PC-3 (cell line): ENCODE results near the gene RNASET2. TPM values are rescaled to one million over a fixed set of nuclear protein-coding genes. Genes with fewer than 3 reads are reported as not detected.

ENCODE experiments used
- ATAC-seq: fragments of 200-7000 bp; cut with Tn5 transposase; 2 replicates; pipeline ENCODE4 v1.9.1; 2020; ENCODE audit warnings: mild to moderate bottlenecking, moderate library complexity
- BruUV-seq: library from RNA; stranded (reverse); fragments of 400-500 nt; replicated peaks from 2 replicates; lab custom pipeline; 2021; lab: Mats Ljungman, UMichigan
- CTCF ChIA-PET: fragments of 300-600 bp; sonication (Branson Sonifier 250); formaldehyde crosslinking; loops from one replicate; lab custom pipeline; 2022; ENCODE audit warnings: antibody characterized with exemption; lab: Charles Lee
- POLR2A ChIA-PET: fragments of 300-600 bp; sonication (Branson Sonifier 250); formaldehyde crosslinking; loops from one replicate; lab custom pipeline; 2022; ENCODE audit warnings: antibody characterized with exemption; ENCODE audit not compliant: unreplicated experiment; lab: Charles Lee
- DNase-seq: peaks from one replicate; pipeline ENCODE4 v3.0.0-alpha.2; 2015
- H2AFZ ChIP-seq: fragments of 300-600 bp; sonication (generic); 2 replicates; pipeline ENCODE4 v1.6.0; 2016; ENCODE audit warnings: antibody characterized with exemption, low read length
- H3F3A ChIP-seq: fragments of 300-600 bp; sonication (generic); one replicate; pipeline ENCODE4 v1.6.0; 2017; ENCODE audit warnings: antibody characterized with exemption, low read length, control low read depth, mild to moderate bottlenecking; ENCODE audit not compliant: unreplicated experiment
- H3K27ac ChIP-seq: fragments of 300-600 bp; sonication (generic); 2 replicates; pipeline ENCODE4 v1.5.1; 2016; ENCODE audit warnings: mild to moderate bottlenecking, low read length
- H3K27me3 ChIP-seq: fragments of 300-600 bp; sonication (generic); 2 replicates; pipeline ENCODE4 v1.6.1; 2016; ENCODE audit warnings: low read length, mixed read lengths
- H3K36me3 ChIP-seq: fragments of 300-600 bp; sonication (generic); 2 replicates; pipeline ENCODE4 v1.6.1; 2016; ENCODE audit warnings: low read depth, mixed run types, low read length, mixed read lengths
- H3K4me1 ChIP-seq: fragments of 300-600 bp; sonication (generic); 2 replicates; pipeline ENCODE4 v1.5.1; 2016; ENCODE audit warnings: low read length; ENCODE audit not compliant: insufficient read depth
- H3K4me2 ChIP-seq: fragments of 300-600 bp; sonication (generic); 2 replicates; pipeline ENCODE4 v1.6.0; 2016; ENCODE audit warnings: low read length
- H3K4me3 ChIP-seq: fragments of 300-600 bp; sonication (generic); 2 replicates; pipeline ENCODE4 v1.5.1; 2016; ENCODE audit warnings: mild to moderate bottlenecking, low read length, mixed read lengths
- H3K79me2 ChIP-seq: fragments of 300-600 bp; sonication (generic); 2 replicates; pipeline ENCODE4 v1.6.1; 2017; ENCODE audit warnings: low read length, mixed read lengths
- H3K9ac ChIP-seq: fragments of 300-600 bp; sonication (generic); 2 replicates; pipeline ENCODE4 v1.6.0; 2016; ENCODE audit warnings: mild to moderate bottlenecking, low read length
- H3K9me2 ChIP-seq: fragments of 300-600 bp; sonication (generic); replicated peaks from 2 replicates; pipeline ENCODE4 v1.6.1; 2016; ENCODE audit warnings: mixed run types, low read length, mixed read lengths
- H3K9me3 ChIP-seq: fragments of 300-600 bp; sonication (generic); 2 replicates; pipeline ENCODE4 v1.6.1; 2016; ENCODE audit warnings: low read length, mixed read lengths
- H4K20me1 ChIP-seq: fragments of 300-600 bp; sonication (generic); 2 replicates; pipeline ENCODE4 v1.6.1; 2016; ENCODE audit warnings: low read length, mixed read lengths
- CTCF ChIP-seq: fragments of 300-600 bp; sonication (generic); conservative IDR thresholded peaks from 2 replicates; pipeline ENCODE4 v1.5.1; 2017; ENCODE audit warnings: antibody characterized with exemption, low read depth, mild to moderate bottlenecking, low read length
- EZH2 ChIP-seq: fragments of 300-600 bp; sonication (generic); IDR thresholded peaks from one replicate; pipeline ENCODE4 v1.6.1; 2017; ENCODE audit warnings: antibody characterized with exemption, mild to moderate bottlenecking, low read length; ENCODE audit not compliant: unreplicated experiment
- EZH2phosphoT487 ChIP-seq: fragments of 300-600 bp; sonication (generic); IDR thresholded peaks from 2 replicates; pipeline ENCODE4 v1.6.1; 2018; ENCODE audit warnings: mild to moderate bottlenecking, antibody characterized with exemption, low read length, borderline replicate concordance
- intact Hi-C: fragments of 100-400 bp; cut with micrococcal nuclease; formaldehyde crosslinking; loops from 2 replicates; pipeline ENCODE4 v1.9.0; 2023
- total RNA-seq: library from RNA; depleted of rRNA; stranded (reverse); fragments of >200 nt; gene quantifications from 2 replicates; pipeline ENCODE4 v1.2.3, GENCODE V29; 2014

The RNASET2 gene
- total RNA-seq, 1 experiment from 2014 or later, result 51.8 TPM

- Histone ChIP-seq H3K9me3 (no peaks in the 10 kb centered on the region), H3K4me1 (no peaks in the 10 kb centered on the region), H3K27ac (no peak overlapping the region), H3F3A (no peaks in the 10 kb centered on the region), H3K9me2 (no peaks in the 10 kb centered on the region), H2AFZ (no peak overlapping the region), H3K4me3 (no peak overlapping the region), H3K9ac (no peak overlapping the region), H3K79me2 (no peaks in the 10 kb centered on the region), H3K36me3 (no peaks in the 10 kb centered on the region), H3K27me3 (no peaks in the 10 kb centered on the region), H3K4me2 (no peak overlapping the region), H4K20me1 (no peaks in the 10 kb centered on the region)
- CTCF ChIA-PET, result no interaction called here
- no TSS peak for BruUV-seq
- TF ChIP-seq CTCF (no peak), EZH2phosphoT487 (no peak), EZH2 (no peak)
- intact Hi-C loops, result no loop called here
- POLR2A ChIA-PET, result no interaction called here
- ATAC-seq (no peak), DNase-seq (no peak)
Measured at GRCh38 chr6:166906376-166907044, 49.8 kb downstream of the RNASET2 start.

GRCh38 chr6:166905505-166906134 is 50.7 kb downstream of the RNASET2 start:
- Histone ChIP-seq H3K9me2 (no peaks in the 10 kb centered on the region), H3K9me3 (no peaks in the 10 kb centered on the region), H2AFZ (no peak overlapping the region), H3K9ac (no peak overlapping the region), H3K27me3 (no peaks in the 10 kb centered on the region), H3K79me2 (no peaks in the 10 kb centered on the region), H3K36me3 (no peaks in the 10 kb centered on the region), H3F3A (no peaks in the 10 kb centered on the region), H3K4me3 (no peak overlapping the region), H4K20me1 (no peaks in the 10 kb centered on the region), H3K4me1 (no peaks in the 10 kb centered on the region), H3K4me2 (no peak overlapping the region), H3K27ac (no peak overlapping the region)
- ATAC-seq (no peak), DNase-seq (no peak)
- intact Hi-C loops, result no loop called here
- TF ChIP-seq EZH2phosphoT487 (no peak), CTCF (no peak), EZH2 (no peak)
- ChIA-PET POLR2A (no interaction called here), CTCF (no interaction called here)
- no TSS peak for BruUV-seq

GRCh38 chr6:166905013-166905412 is 51.3 kb downstream of the RNASET2 start:
- Histone ChIP-seq H3K9me3 (no peaks in the 10 kb centered on the region), H2AFZ (no peak overlapping the region), H3K27ac (no peak overlapping the region), H3K36me3 (no peaks in the 10 kb centered on the region), H3K79me2 (no peaks in the 10 kb centered on the region), H3K4me2 (no peak overlapping the region), H3K9ac (no peak overlapping the region), H3K27me3 (no peaks in the 10 kb centered on the region), H3K4me1 (no peaks in the 10 kb centered on the region), H3K9me2 (no peaks in the 10 kb centered on the region), H3F3A (no peaks in the 10 kb centered on the region), H3K4me3 (no peak overlapping the region), H4K20me1 (no peaks in the 10 kb centered on the region)
- BruUV-seq, result no TSS peak
- CTCF ChIA-PET, result no interaction called here
- TF ChIP-seq CTCF, result no peak
- TF ChIP-seq EZH2phosphoT487, result no peak
- no peak for TF ChIP-seq EZH2
- DNase-seq, result no peak
- POLR2A ChIA-PET, result no interaction called here
- no peak for ATAC-seq
- intact Hi-C loops, result no loop called here
